ENCODE measurements around the gene SUCLG2. TPM values are rescaled to one million over a fixed set of nuclear protein-coding genes. Genes with fewer than 3 reads are reported as not detected.

SUCLG2 gene
- total RNA-seq, 2 donors from 2014 or later: 35.8 to 39.5 TPM

GRCh38 chr3:67400476-67400875, 253.9 kb downstream of the SUCLG2 start:
- H3K9me3 Mint-ChIP-seq: no peaks in the 10 kb centered on the region
- no peaks in the 10 kb centered on the region for H3K27me3 Mint-ChIP-seq (ENCODE audit: low read depth)
- ATAC-seq (replicated peaks in 1 of 2): no peak
- H3K4me1 Mint-ChIP-seq (ENCODE audit: low read depth): no peaks in the 10 kb centered on the region
- H3K27ac Mint-ChIP-seq: no peak overlapping the region
- no peak overlapping the region for H3K4me3 Mint-ChIP-seq
- H3K36me3 Mint-ChIP-seq (ENCODE audit: insufficient read depth in 2 of 2): peaks cover 14 to 25% of the 10 kb centered on the region in 2 donors
- no peak for DNase-seq

GRCh38 chr3:67389176-67389575, 265.2 kb downstream of the SUCLG2 start:
- ATAC-seq (replicated peaks in 1 of 2) (no peak), DNase-seq (no peak)
- peaks cover 10 to 13% of the 10 kb centered on the region in 2 donors for H3K9me3 Mint-ChIP-seq
- no peak overlapping the region for H3K27ac Mint-ChIP-seq
- H3K27me3 Mint-ChIP-seq (ENCODE audit: low read depth): no peaks in the 10 kb centered on the region
- H3K4me1 Mint-ChIP-seq (ENCODE audit: low read depth): peaks cover 34% of the 10 kb centered on the region
- peaks cover 13 to 30% of the 10 kb centered on the region in 2 donors for H3K36me3 Mint-ChIP-seq (ENCODE audit: insufficient read depth in 2 of 2)
- no peak overlapping the region for H3K4me3 Mint-ChIP-seq

- no peaks in the 10 kb centered on the region for H3K27me3 Mint-ChIP-seq (ENCODE audit: low read depth)
- H3K4me3 Mint-ChIP-seq: peak overlapping the region; percentile 5 to 19
- H3K9me3 Mint-ChIP-seq: peaks cover 10 to 13% of the 10 kb centered on the region in 2 donors
- ATAC-seq (replicated peaks in 1 of 2) (no peak), DNase-seq (no peak)
- peaks cover 13 to 30% of the 10 kb centered on the region in 2 donors for H3K36me3 Mint-ChIP-seq (ENCODE audit: insufficient read depth in 2 of 2)
- no peak overlapping the region for H3K27ac Mint-ChIP-seq
- H3K4me1 Mint-ChIP-seq (ENCODE audit: low read depth): peaks cover 34% of the 10 kb centered on the region
Measured at GRCh38 chr3:67388738-67389137, 265.7 kb downstream of the SUCLG2 start.

- DNase-seq (no peak), ATAC-seq (replicated peaks in 1 of 2) (peak in 1 of 2 donors; percentile 25)
- H3K27ac Mint-ChIP-seq: no peak overlapping the region
- H3K27me3 Mint-ChIP-seq (ENCODE audit: low read depth): no peaks in the 10 kb centered on the region
- H3K4me3 Mint-ChIP-seq: no peak overlapping the region
- H3K9me3 Mint-ChIP-seq: peaks cover 10 to 13% of the 10 kb centered on the region in 2 donors
- peaks cover 34% of the 10 kb centered on the region for H3K4me1 Mint-ChIP-seq (ENCODE audit: low read depth)
- peaks cover 13 to 28% of the 10 kb centered on the region in 2 donors for H3K36me3 Mint-ChIP-seq (ENCODE audit: insufficient read depth in 2 of 2)
Measured at GRCh38 chr3:67386451-67386850, 268.0 kb downstream of the SUCLG2 start.

- peak; percentile 32 to 60 for DNase-seq
- ATAC-seq (replicated peaks in 1 of 2): peak; percentile 54 to 73
- peaks cover 11 to 28% of the 10 kb centered on the region in 2 donors for H3K36me3 Mint-ChIP-seq (ENCODE audit: insufficient read depth in 2 of 2)
- H3K9me3 Mint-ChIP-seq: peaks cover 10 to 13% of the 10 kb centered on the region in 2 donors
- H3K27me3 Mint-ChIP-seq (ENCODE audit: low read depth): no peaks in the 10 kb centered on the region
- H3K4me1 Mint-ChIP-seq (ENCODE audit: low read depth): peaks cover 33% of the 10 kb centered on the region
- H3K4me3 Mint-ChIP-seq: no peak overlapping the region
- H3K27ac Mint-ChIP-seq: peak overlapping the region; percentile 24
Measured at GRCh38 chr3:67384760-67385397, 269.5 kb downstream of the SUCLG2 start.

- ATAC-seq (replicated peaks in 1 of 2) (no peak), DNase-seq (no peak)
- Mint-ChIP-seq H3K27me3 (ENCODE audit: low read depth) (no peaks in the 10 kb centered on the region), H3K4me1 (ENCODE audit: low read depth) (peaks cover 25% of the 10 kb centered on the region), H3K4me3 (no peak overlapping the region), H3K9me3 (peaks cover 10 to 12% of the 10 kb centered on the region in 2 donors), H3K27ac (no peak overlapping the region), H3K36me3 (ENCODE audit: insufficient read depth in 2 of 2) (peaks cover 9 to 31% of the 10 kb centered on the region in 2 donors)
Measured at GRCh38 chr3:67384016-67384415, 270.4 kb downstream of the SUCLG2 start.

- H3K27me3 Mint-ChIP-seq (ENCODE audit: low read depth): no peaks in the 10 kb centered on the region
- H3K27ac Mint-ChIP-seq: no peak overlapping the region
- DNase-seq: no peak
Measured at GRCh38 chr3:67383379-67383778, 271.0 kb downstream of the SUCLG2 start.

GRCh38 chr3:67382536-67382935, 271.9 kb downstream of the SUCLG2 start:
- DNase-seq: no peak
- Mint-ChIP-seq H3K27me3 (ENCODE audit: low read depth) (no peaks in the 10 kb centered on the region), H3K4me1 (ENCODE audit: low read depth) (peaks cover 11% of the 10 kb centered on the region), H3K4me3 (no peak overlapping the region), H3K36me3 (ENCODE audit: insufficient read depth in 2 of 2) (peaks cover 7 to 16% of the 10 kb centered on the region in 2 donors), H3K9me3 (peaks cover 7 to 8% of the 10 kb centered on the region in 2 donors), H3K27ac (no peak overlapping the region)
- no peak for ATAC-seq (replicated peaks in 1 of 2)

More at GRCh38 chr3:67383379-67383778, 271.0 kb downstream of the SUCLG2 start:
- no peak for ATAC-seq (replicated peaks in 1 of 2)
- Mint-ChIP-seq H3K36me3 (ENCODE audit: insufficient read depth in 2 of 2) (peaks cover 7 to 25% of the 10 kb centered on the region in 2 donors), H3K4me3 (no peak overlapping the region), H3K4me1 (ENCODE audit: low read depth) (peaks cover 18% of the 10 kb centered on the region), H3K9me3 (peaks cover 7 to 8% of the 10 kb centered on the region in 2 donors)

- Mint-ChIP-seq H3K4me3 (no peak overlapping the region), H3K27ac (no peak overlapping the region), H3K9me3 (peaks cover 3 to 6% of the 10 kb centered on the region in 2 donors), H3K36me3 (ENCODE audit: insufficient read depth in 2 of 2) (peaks cover 5 to 8% of the 10 kb centered on the region in 2 donors), H3K27me3 (ENCODE audit: low read depth) (no peaks in the 10 kb centered on the region), H3K4me1 (ENCODE audit: low read depth) (peaks cover 7% of the 10 kb centered on the region)
- peak in 1 of 2 donors; percentile 16 for DNase-seq
- ATAC-seq (replicated peaks in 1 of 2): no peak
Measured at GRCh38 chr3:67381667-67382272, 272.6 kb downstream of the SUCLG2 start.

- Mint-ChIP-seq H3K4me1 (ENCODE audit: low read depth) (no peaks in the 10 kb centered on the region), H3K27ac (no peak overlapping the region), H3K36me3 (ENCODE audit: insufficient read depth in 2 of 2) (peaks cover 0 to 6% of the 10 kb centered on the region in 2 donors), H3K9me3 (no peaks in the 10 kb centered on the region), H3K27me3 (ENCODE audit: low read depth) (no peaks in the 10 kb centered on the region), H3K4me3 (no peak overlapping the region)
- ATAC-seq (replicated peaks in 1 of 2) (no peak), DNase-seq (no peak)
Measured at GRCh38 chr3:67380118-67380517, 274.3 kb downstream of the SUCLG2 start.

- no peaks in the 10 kb centered on the region for H3K27me3 Mint-ChIP-seq (ENCODE audit: low read depth)
Measured at GRCh38 chr3:67377299-67377698, 277.1 kb downstream of the SUCLG2 start.

GRCh38 chr3:67376416-67376815, 278.0 kb downstream of the SUCLG2 start:
- Mint-ChIP-seq H3K36me3 (ENCODE audit: insufficient read depth in 2 of 2) (peaks cover 0 to 12% of the 10 kb centered on the region in 2 donors), H3K27ac (no peak overlapping the region), H3K4me3 (no peak overlapping the region), H3K27me3 (ENCODE audit: low read depth) (no peaks in the 10 kb centered on the region), H3K9me3 (no peaks in the 10 kb centered on the region), H3K4me1 (ENCODE audit: low read depth) (no peaks in the 10 kb centered on the region)
- DNase-seq (no peak), ATAC-seq (replicated peaks in 1 of 2) (no peak)

More at GRCh38 chr3:67377299-67377698, 277.1 kb downstream of the SUCLG2 start:
- H3K4me3 Mint-ChIP-seq: no peak overlapping the region
- DNase-seq (no peak), ATAC-seq (replicated peaks in 1 of 2) (no peak)
- H3K4me1 Mint-ChIP-seq (ENCODE audit: low read depth): no peaks in the 10 kb centered on the region
- no peaks in the 10 kb centered on the region for H3K9me3 Mint-ChIP-seq
- peaks cover 0 to 11% of the 10 kb centered on the region in 2 donors for H3K36me3 Mint-ChIP-seq (ENCODE audit: insufficient read depth in 2 of 2)
- no peak overlapping the region for H3K27ac Mint-ChIP-seq

GRCh38 chr3:67375976-67376375, 278.4 kb downstream of the SUCLG2 start:
- H3K9me3 Mint-ChIP-seq: no peaks in the 10 kb centered on the region
- H3K27me3 Mint-ChIP-seq (ENCODE audit: low read depth): no peaks in the 10 kb centered on the region
- H3K4me1 Mint-ChIP-seq (ENCODE audit: low read depth): no peaks in the 10 kb centered on the region
- peaks cover 0 to 12% of the 10 kb centered on the region in 2 donors for H3K36me3 Mint-ChIP-seq (ENCODE audit: insufficient read depth in 2 of 2)
- ATAC-seq (replicated peaks in 1 of 2) (no peak), DNase-seq (no peak)
- H3K27ac Mint-ChIP-seq: no peak overlapping the region
- H3K4me3 Mint-ChIP-seq: no peak overlapping the region
